ENCODE results near the gene BACH1. TPM values are rescaled to one million over a fixed set of nuclear protein-coding genes. Genes with fewer than 3 reads are reported as not detected.
"Not testable (repeated sequence)": the region's sequence is repeated elsewhere in the genome, so short reads cannot be mapped to it uniquely, and the experiment has no call there.

Gene BACH1
- polyA plus RNA-seq, 1 donor, result 47.1 TPM

DNA sequence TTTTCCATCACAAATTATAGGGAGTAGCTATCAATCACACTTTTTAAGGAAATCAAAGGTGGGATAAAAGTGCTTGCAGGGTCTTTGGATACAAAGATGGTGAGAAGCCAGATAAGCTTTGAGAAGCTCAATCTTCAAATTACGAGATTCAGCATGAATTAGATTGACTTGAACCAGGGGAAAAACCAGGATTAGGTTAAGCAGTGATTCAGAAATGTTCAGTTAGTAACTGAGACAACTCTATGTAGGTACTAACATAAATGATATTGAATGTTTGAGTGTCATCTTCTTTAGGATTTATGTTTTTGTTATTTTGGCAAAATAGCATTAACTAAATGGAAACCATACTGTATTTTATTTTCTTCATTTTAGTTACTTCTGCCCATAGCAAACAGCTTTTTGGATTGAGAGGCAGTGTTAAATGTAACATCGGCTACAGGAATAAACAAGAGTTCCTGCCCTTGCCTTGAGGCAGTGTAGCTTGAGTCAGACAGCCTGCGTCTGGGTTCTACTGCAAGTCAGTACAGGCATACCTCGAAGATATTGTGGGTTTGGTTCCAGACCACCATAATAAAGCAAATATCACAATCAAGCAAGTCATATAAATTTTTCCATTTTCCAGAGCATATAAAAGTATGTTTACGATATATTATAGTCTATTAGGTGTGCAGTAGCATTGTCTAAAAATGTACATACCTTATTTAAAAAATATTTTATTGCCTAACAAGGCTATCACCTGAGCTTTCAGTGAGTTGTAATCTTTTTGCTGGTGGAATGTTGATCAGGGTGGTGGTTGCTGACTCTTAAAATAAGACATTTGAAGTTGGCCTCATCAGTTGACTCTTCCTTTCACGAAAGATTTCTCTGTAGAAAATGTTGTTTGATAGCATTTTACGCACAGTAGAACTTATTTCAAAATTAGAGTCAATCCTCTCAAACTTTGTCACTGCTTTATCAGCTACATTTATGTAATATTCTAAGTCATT lies 36.9 kb upstream of the BACH1 start:
- no peaks in the 10 kb centered on the region for H3K4me1 ChIP-seq (ENCODE audit: control insufficient read depth, insufficient read depth, low read length)
- H3K36me3 ChIP-seq (ENCODE audit: control insufficient read depth, insufficient read depth, low read length), result no peaks in the 10 kb centered on the region
- 100% methylated on average over 3 of the region's 7 CpGs for WGBS (ENCODE audit: insufficient coverage, low lambda C conversion rate)
- H3K4me3 ChIP-seq (ENCODE audit: low read length), result no peak overlapping the region
- no peaks in the 10 kb centered on the region for H3K27me3 ChIP-seq (ENCODE audit: control insufficient read depth, insufficient read depth, low read length)
- no peaks in the 10 kb centered on the region for H3K9me3 ChIP-seq (ENCODE audit: control insufficient read depth, low read depth, low read length)
- no peak overlapping the region for H3K27ac ChIP-seq (ENCODE audit: low read length)
- DNase-seq, result no peak

DNA sequence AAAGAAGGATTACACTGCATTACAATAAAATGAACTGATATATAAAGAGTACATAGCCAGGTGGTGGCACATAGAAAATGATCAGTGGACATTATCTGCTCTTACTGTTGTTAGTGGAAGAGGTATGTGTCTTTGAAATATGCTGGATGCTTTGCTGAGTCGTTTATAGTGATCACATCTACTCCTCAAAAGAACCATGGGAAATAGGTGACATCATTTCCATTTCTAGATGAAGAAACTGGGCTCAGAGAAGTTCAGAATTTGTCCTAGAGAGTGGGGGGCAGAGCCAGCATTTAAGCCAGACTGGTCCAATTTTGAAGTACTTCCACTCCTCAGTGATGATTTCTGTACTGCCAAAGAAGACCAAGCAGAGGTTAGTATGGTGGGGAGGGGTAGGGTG lies 34.0 kb upstream of the BACH1 start:
- no peaks in the 10 kb centered on the region for H3K9me3 ChIP-seq (ENCODE audit: control insufficient read depth, low read depth, low read length)
- 83% methylated on average over 1 of the region's 1 CpG for WGBS (ENCODE audit: insufficient coverage, low lambda C conversion rate)
- H3K27ac ChIP-seq (ENCODE audit: low read length), result no peak overlapping the region
- no peaks in the 10 kb centered on the region for H3K36me3 ChIP-seq (ENCODE audit: control insufficient read depth, insufficient read depth, low read length)
- no peak overlapping the region for H3K4me3 ChIP-seq (ENCODE audit: low read length)
- DNase-seq, result no peak
- H3K27me3 ChIP-seq (ENCODE audit: control insufficient read depth, insufficient read depth, low read length), result no peaks in the 10 kb centered on the region
- H3K4me1 ChIP-seq (ENCODE audit: control insufficient read depth, insufficient read depth, low read length), result no peaks in the 10 kb centered on the region

DNA sequence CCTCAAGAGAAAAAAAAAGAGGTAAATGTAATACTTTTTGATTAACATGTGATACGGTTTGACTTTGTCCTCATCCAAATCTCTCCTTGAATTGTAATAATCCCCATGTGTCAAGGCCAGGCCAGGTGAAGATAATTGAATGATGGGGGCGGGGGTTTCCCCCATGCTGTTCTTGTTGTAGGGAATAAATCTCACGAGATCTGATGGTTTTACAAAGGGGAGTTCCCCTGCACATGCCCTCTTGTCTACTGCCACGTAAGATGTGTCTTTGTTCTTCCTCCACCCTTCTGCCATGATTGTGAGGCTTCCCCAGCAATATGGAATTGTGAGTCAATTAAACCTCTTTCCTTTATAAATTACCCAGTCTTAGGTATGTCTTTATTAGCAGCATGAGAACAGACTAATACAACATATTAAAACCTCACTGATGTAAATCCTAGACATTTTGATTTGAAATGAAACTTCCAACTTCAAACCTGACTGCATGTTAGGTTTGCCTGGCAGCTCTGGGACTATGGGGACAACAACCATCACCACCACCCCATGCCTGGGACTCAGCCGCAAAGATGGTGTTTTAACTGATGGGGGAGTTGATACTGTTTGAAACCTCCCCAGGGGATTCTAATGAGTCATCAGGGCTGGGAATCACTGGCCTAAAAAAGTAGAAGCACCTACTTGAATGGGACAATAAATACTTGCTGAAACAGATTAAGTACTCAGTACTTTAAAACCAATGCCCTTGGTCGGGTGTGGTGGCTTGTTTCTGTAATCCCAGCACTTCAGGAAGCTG lies 32.8 kb upstream of the BACH1 start:
- WGBS (ENCODE audit: insufficient coverage, low lambda C conversion rate), result 100% methylated on average over 1 of the region's 6 CpGs
- no peaks in the 10 kb centered on the region for H3K27me3 ChIP-seq (ENCODE audit: control insufficient read depth, insufficient read depth, low read length)
- DNase-seq, result no peak
- no peaks in the 10 kb centered on the region for H3K4me1 ChIP-seq (ENCODE audit: control insufficient read depth, insufficient read depth, low read length)
- H3K36me3 ChIP-seq (ENCODE audit: control insufficient read depth, insufficient read depth, low read length), result no peaks in the 10 kb centered on the region
- H3K9me3 ChIP-seq (ENCODE audit: control insufficient read depth, low read depth, low read length), result no peaks in the 10 kb centered on the region
- H3K27ac ChIP-seq (ENCODE audit: low read length), result no peak overlapping the region
- no peak overlapping the region for H3K4me3 ChIP-seq (ENCODE audit: low read length)

DNA sequence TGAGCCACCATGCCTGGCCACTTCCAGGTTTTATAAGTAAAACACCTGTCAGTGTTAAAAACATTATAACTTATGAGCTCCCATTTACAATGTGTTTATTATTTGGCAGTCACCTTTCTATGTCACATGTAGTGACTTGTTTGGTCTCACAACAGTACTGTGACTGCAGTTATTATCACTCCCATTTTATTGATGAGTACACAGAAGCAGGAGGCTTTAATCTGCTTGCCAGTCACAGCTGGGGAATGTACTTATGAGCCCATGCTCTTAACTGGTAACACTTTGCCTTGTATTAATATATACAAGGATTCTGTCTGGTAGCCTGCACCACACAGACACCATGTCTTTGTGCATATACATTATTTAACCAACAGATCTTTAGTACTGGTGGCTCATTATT lies 31.1 kb upstream of the BACH1 start:
- H3K27me3 ChIP-seq (ENCODE audit: control insufficient read depth, insufficient read depth, low read length), result no peaks in the 10 kb centered on the region
- no peaks in the 10 kb centered on the region for H3K4me1 ChIP-seq (ENCODE audit: control insufficient read depth, insufficient read depth, low read length)
- H3K9me3 ChIP-seq (ENCODE audit: control insufficient read depth, low read depth, low read length), result peaks cover 4% of the 10 kb centered on the region
- no peak for DNase-seq
- no peak overlapping the region for H3K4me3 ChIP-seq (ENCODE audit: low read length)
- no peaks in the 10 kb centered on the region for H3K36me3 ChIP-seq (ENCODE audit: control insufficient read depth, insufficient read depth, low read length)
- H3K27ac ChIP-seq (ENCODE audit: low read length), result no peak overlapping the region

DNA sequence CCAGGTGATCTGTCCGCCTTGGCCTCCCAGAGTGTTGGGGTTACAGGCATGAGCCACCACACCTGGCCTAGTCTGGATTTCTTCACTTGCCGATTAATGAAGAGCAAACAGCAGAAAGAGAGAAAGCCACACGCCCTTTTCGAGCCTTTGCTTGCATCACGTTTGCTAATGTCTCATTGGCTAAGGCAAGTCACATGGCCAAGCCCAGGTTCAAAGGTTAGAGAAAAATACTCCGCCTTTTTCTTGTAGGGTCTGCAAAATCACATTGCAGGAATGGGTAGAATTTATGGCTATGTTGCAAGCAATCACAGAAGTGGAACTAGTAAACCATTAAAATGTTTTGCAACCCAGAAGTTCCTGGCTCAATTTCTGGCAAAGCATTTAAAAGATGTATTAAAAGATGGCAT lies 26.8 kb upstream of the BACH1 start:
- peak overlapping the region; percentile 76 for H3K27ac ChIP-seq (ENCODE audit: low read length)
- H3K9me3 ChIP-seq (ENCODE audit: control insufficient read depth, low read depth, low read length), result peaks cover 4% of the 10 kb centered on the region
- H3K27me3 ChIP-seq (ENCODE audit: control insufficient read depth, insufficient read depth, low read length), result no peaks in the 10 kb centered on the region
- no peak overlapping the region for H3K4me3 ChIP-seq (ENCODE audit: low read length)
- no CpG with 5 or more reads among the region's 6 CpGs for WGBS (ENCODE audit: insufficient coverage, low lambda C conversion rate)
- no peaks in the 10 kb centered on the region for H3K36me3 ChIP-seq (ENCODE audit: control insufficient read depth, insufficient read depth, low read length)
- no peaks in the 10 kb centered on the region for H3K4me1 ChIP-seq (ENCODE audit: control insufficient read depth, insufficient read depth, low read length)
- peak; percentile 83 to 89 for DNase-seq

DNA sequence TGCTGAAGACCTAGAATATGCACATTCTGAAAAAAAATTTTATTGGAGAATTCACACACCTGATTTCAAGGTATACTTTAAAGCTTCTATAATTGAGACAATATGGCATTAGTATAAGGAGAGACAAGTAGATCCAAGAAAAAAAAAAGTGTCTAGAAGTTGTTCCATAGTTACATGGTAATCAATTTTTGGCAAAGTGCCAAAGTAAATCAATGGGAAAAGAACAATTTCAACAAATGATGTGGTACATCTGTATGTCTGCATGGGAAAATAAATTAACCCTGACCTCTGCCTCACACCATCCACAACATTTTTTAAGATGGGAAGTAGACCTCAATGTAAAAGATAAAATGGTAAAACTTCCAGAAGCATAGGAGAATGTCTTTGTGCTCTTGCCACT lies 21.3 kb upstream of the BACH1 start:
- no peaks in the 10 kb centered on the region for H3K36me3 ChIP-seq (ENCODE audit: control insufficient read depth, insufficient read depth, low read length)
- no peaks in the 10 kb centered on the region for H3K9me3 ChIP-seq (ENCODE audit: control insufficient read depth, low read depth, low read length)
- no peak overlapping the region for H3K27ac ChIP-seq (ENCODE audit: low read length)
- H3K27me3 ChIP-seq (ENCODE audit: control insufficient read depth, insufficient read depth, low read length), result no peaks in the 10 kb centered on the region
- no peak for DNase-seq
- no peak overlapping the region for H3K4me3 ChIP-seq (ENCODE audit: low read length)
- H3K4me1 ChIP-seq (ENCODE audit: control insufficient read depth, insufficient read depth, low read length), result no peaks in the 10 kb centered on the region

DNA sequence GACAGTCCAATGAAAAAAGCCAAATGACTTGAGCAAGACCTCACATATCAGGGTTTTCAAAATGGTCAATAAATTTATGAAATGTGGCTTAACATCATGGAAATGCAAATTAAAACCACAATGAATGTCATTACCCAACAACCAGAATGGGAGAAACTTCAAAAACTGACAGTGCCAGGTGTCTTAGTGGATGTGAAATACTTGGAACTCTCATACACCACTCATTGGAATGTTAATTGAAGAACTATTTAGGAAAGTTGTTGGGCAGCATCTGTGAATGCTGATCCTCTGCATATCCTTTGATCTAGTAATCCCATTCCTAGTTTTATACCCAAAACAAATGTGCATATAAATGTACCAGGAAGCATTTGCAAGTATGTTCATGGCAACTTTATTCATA lies 19.2 kb upstream of the BACH1 start:
- no peak overlapping the region for H3K27ac ChIP-seq (ENCODE audit: low read length)
- H3K27me3 ChIP-seq (ENCODE audit: control insufficient read depth, insufficient read depth, low read length), result no peaks in the 10 kb centered on the region
- H3K4me3 ChIP-seq (ENCODE audit: low read length), result no peak overlapping the region
- no peaks in the 10 kb centered on the region for H3K9me3 ChIP-seq (ENCODE audit: control insufficient read depth, low read depth, low read length)
- no peak for DNase-seq
- H3K36me3 ChIP-seq (ENCODE audit: control insufficient read depth, insufficient read depth, low read length), result no peaks in the 10 kb centered on the region
- no peaks in the 10 kb centered on the region for H3K4me1 ChIP-seq (ENCODE audit: control insufficient read depth, insufficient read depth, low read length)

DNA sequence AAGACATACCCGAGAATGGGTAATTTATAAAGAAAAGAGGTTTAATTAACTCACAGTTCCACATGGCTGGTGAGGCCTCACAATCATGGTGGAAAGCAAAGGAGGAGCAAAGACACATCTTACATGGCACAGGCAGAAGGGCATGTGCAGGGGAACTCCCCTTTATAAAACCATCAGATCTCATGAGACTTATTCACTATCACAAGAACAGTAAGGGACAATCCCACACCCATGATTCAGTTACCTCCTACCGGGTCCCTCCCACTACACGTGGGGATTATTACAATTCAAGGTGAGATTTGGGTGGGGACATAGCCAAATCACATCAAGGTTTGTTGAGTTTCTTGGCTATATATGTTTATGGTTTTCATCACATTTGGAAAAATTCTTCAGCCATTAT lies 16.9 kb upstream of the BACH1 start:
- WGBS (ENCODE audit: insufficient coverage, low lambda C conversion rate), result 100% methylated on average over 1 of the region's 3 CpGs
- H3K4me1 ChIP-seq (ENCODE audit: control insufficient read depth, insufficient read depth, low read length); H3K27ac ChIP-seq (ENCODE audit: low read length); H3K36me3 ChIP-seq (ENCODE audit: control insufficient read depth, insufficient read depth, low read length); H3K4me3 ChIP-seq (ENCODE audit: low read length); H3K27me3 ChIP-seq (ENCODE audit: control insufficient read depth, insufficient read depth, low read length); DNase-seq; H3K9me3 ChIP-seq (ENCODE audit: control insufficient read depth, low read depth, low read length): not testable (repeated sequence)

DNA sequence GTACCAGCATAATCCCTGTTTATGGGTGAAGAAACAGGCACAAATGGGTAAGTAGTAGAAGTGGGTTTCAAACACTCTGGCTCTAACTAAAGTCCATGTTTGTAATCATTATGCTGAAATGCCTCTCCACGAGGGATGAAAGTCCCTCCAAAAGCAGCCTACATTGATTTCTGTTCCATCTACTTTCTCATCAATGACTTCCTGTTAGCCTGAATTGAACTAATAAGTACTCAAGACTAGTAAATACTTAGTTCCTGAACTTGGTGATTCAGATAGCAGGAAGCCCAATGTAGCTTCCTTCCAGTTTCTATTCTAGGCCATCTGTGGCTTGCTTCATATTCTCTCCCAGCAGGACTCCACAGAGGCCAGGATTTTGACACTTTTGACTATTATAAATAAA lies 11.3 kb upstream of the BACH1 start:
- H3K36me3 ChIP-seq (ENCODE audit: control insufficient read depth, insufficient read depth, low read length), result no peaks in the 10 kb centered on the region
- no peak overlapping the region for H3K4me3 ChIP-seq (ENCODE audit: low read length)
- no peaks in the 10 kb centered on the region for H3K9me3 ChIP-seq (ENCODE audit: control insufficient read depth, low read depth, low read length)
- H3K4me1 ChIP-seq (ENCODE audit: control insufficient read depth, insufficient read depth, low read length), result peaks cover 13% of the 10 kb centered on the region
- H3K27me3 ChIP-seq (ENCODE audit: control insufficient read depth, insufficient read depth, low read length), result no peaks in the 10 kb centered on the region
- H3K27ac ChIP-seq (ENCODE audit: low read length), result peak overlapping the region; percentile 20
- DNase-seq, result peak in 1 of 2 donors; percentile 53
- WGBS (ENCODE audit: insufficient coverage, low lambda C conversion rate), result no CpG with 5 or more reads among the region's 1 CpG

DNA sequence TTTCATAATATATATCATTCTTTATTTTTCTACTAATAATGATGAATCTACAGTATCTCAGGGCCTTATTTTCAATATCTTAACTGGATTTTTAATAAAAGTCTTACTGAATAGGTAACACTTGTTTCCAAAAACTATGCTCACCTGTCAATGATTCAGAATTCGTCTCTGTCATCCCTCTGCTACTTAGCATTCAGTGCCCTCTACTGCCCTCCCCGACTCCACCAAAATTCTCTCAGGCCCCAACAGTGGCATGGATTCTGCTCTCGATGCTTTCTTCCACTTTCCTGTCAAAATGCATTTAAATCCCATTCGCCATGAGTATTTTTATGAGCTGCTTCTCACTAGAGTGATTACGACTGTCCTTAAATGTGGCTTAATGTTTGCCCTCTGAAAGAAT lies 10.5 kb upstream of the BACH1 start:
- WGBS (ENCODE audit: insufficient coverage, low lambda C conversion rate), result no CpG with 5 or more reads among the region's 5 CpGs
- Histone ChIP-seq H3K27me3 (ENCODE audit: control insufficient read depth, insufficient read depth, low read length) (no peaks in the 10 kb centered on the region), H3K36me3 (ENCODE audit: control insufficient read depth, insufficient read depth, low read length) (no peaks in the 10 kb centered on the region), H3K4me1 (ENCODE audit: control insufficient read depth, insufficient read depth, low read length) (peaks cover 13% of the 10 kb centered on the region), H3K4me3 (ENCODE audit: low read length) (no peak overlapping the region), H3K9me3 (ENCODE audit: control insufficient read depth, low read depth, low read length) (no peaks in the 10 kb centered on the region), H3K27ac (ENCODE audit: low read length) (no peak overlapping the region)
- no peak for DNase-seq
